NOMO-1 treated with dmso at 0.1 percent for 144 hours (cell line): Measurements from ENCODE around the gene ARHGAP32.
"Not testable (repeated sequence)": the region's sequence is repeated elsewhere in the genome, so short reads cannot be mapped to it uniquely, and the experiment has no call there.

ENCODE experiments used
- DNase-seq: peaks from one replicate; lab custom pipeline; 2025; ENCODE audit not compliant: unreplicated experiment; lab: John Stamatoyannopoulos, UW

Gene ARHGAP32

DNA sequence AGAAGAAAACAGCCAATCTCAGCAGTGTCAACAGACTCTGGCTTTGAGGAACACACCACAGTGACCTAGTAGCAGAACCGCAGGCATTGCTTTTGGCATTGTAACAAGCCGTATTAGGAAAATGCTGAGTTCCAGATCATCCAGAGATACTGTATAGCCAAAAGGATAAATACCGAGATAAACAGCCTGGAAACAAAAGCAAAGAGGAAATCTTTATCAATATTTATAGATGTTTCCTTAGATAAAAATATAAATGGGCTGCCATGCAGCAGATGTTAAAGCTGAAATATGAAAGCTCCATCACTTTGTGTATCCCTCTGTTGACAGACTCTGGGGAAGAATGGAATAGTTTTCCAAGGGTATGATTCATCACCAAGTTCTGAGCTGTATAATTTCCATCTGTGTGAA, 150.5 kb downstream of the ARHGAP32 start:
- DNase-seq: no peak

DNA sequence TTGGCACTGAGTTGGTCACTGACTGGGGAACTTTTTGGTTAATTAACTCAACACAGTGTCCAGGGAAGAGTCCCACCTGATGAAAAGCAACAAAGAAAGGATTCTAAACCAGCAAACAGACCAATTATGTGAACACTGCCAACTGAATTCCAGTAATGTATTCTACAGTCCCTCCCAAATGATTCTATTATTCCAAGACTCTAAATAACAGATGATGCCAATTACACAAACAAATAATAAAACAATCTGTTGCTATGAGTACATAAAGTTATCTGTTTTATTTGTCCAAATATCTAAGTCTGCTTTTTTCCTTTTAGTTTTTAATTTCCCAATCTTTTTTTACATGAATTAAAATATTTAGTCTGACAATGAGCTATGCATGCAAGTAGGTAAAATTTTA, 151.2 kb downstream of the ARHGAP32 start:
- no peak for DNase-seq

DNA sequence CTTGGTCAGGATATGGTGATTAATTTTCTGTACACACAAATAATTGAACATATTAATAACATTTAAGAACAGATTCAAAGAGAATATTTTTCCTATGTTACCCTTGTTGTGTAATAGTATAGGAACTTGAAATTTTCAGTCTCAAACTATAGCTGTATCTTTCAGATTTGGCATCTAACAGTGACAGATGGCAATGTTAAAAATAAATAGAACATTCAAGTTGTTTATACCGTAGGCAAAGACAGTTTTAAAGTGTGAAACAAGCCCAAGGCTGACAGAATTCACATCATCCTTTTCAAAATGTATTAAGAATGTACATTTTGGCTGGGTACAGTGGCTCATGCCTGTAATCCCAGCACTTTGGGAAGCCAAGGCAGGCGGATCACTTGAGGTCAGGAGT, 156.9 kb downstream of the ARHGAP32 start:
- DNase-seq: no peak

DNA sequence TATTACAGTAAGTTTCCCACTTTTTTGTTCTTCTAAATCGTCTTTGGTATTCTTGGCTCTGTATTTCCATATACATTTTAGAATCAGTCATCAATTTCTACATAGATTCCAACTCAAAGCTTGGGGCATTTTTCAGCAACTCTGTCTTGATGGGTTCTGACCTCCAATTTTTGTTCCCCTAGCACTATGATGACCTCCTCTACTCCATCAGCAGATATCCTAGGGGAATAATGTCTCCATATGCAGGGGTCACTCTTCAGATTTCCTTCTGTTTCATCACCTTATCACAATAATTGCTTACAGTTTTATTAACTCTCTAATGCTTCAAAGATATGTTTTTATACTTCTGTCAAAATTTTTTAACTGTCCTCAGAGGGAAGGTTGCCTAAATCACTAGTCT, 158.1 kb downstream of the ARHGAP32 start:
- DNase-seq: no peak

DNA sequence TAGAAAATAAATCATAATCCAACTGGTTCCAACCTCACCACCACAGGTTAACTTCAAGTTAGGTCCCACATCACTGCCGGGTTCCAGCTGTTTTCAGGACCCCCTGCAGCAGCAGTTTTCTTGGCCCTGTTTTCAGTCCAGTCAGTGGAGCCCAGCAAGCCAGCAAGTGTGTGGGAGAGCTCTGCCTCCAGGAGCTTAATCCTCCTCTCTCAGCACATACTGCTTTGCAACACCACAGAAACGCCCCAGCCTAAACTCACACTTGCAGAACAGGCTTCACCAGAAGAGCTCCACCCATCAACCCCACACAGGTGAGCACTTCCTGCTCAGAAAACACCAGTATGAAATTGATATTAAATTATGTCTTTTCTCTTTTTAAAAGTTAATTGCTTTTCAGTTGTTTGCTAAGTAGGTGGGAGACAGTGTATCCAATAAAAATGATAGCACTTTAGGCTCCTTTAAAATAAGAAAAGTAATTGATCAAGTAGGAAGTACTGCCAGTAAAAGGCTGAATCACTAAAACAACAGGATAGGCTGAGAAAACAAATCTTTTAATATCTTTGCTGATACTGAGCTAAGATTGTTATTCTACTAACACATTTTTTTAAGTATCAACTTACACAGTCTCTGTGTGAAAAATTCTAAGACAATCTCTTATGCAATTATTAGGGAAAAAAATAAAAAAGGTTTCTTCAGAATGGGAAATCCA, 168.0 kb downstream of the ARHGAP32 start:
- no peak for DNase-seq

DNA sequence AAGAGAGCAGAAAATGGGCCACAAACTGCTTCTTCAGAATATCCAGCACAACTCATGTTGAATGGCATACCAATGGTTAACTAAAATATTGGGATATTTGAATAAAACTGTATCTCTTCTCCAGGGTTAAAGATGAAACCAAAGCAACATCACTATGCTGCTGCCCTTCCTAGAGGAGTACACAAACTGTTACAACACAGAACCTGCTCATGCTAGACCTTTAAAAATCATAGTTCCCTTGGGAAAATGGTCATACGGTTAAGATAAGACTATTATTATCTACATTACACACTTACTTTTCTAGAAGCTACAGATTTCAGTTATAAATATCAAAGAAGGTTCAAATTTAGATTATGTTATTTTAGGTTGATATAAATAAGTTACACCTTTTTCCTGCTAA, 170.8 kb downstream of the ARHGAP32 start:
- no peak for DNase-seq

DNA sequence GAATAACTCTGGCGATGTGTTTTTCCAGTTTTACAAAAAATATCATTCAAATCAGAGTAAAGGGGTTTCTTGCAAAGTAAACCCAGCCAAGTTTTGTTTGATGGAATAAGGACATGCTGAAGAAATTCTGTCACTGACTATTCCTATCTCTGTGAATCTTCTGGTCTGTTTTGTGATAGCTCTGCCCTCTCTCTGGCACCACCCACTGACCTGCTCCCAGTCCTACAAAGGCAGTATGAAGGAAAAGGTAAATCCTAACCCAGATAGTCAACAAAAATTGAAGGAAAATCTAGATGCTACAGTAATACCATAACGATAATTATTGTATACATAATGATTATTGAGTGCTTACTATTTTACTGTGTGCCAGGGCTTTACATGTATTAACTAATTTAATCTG, 173.1 kb downstream of the ARHGAP32 start:
- DNase-seq: no peak

DNA sequence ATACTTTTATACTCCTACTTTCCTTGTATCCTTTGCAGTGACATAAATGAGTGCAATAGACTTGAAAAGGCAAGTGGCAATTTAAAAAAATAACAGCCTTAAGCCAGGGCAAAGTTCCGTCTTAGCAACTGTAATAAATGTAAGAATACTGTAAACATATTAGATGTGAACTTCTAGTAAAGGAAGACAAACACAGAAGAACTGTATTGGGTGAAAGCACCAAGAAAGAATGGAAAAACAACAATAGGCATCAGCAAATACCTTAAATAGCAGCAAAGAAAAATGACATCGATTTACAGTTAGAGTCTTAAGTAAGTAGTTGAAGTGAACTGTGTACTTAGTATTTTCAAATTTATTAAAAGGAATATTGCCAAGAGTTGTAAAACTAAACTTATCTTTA, 174.0 kb downstream of the ARHGAP32 start:
- DNase-seq: no peak

DNA sequence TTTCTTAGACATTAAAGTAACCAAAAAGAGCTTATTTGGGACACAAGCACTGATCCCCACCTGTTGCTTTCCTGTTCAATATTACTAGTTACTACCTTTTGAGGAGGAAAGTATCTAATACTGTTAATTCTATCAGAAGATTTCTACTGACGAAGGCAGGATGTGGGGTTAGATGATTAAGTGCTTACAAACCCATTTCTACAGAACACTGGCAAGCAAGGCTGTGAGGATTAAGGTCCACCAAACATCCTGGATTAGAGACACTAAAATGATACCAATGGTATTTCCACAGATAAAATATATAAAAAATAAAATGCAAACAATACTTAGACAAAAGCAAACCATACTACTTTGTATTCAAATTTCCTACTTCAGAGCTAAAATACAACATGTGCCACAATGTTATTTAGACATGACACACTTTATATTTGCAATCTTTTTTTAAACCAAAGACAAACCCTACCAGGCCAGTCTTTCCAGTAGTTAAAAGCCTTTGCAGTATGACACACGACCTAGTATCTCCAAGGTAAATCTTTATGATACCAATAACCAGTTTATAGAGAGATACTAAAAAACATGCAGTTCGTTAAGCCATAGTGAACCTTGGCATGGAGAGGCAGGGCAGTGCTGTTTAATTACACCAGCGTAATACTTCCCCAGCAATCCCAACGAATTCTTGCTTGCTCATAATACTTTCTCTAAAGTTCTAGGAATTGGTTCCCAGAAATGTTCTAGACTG, 178.2 kb downstream of the ARHGAP32 start:
- no peak for DNase-seq

DNA sequence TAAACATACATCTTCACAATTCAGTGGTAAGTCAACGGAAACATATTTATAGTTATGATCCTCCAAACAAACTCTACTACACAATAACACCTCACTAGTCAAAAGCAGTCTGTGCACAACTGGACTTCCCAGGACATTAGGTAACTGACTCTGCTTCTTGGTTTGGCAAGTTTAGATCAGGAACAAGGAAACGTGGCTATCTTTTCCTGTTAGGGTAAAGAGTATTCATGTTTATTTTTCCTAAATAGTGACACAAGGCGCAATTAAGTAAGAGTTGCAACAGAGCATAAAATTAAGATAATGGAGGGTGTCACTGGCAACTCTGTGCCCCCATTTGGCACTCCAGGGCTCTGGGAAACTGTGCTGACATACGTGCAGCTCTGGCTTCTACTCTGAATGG, 179.2 kb downstream of the ARHGAP32 start:
- no peak for DNase-seq

DNA sequence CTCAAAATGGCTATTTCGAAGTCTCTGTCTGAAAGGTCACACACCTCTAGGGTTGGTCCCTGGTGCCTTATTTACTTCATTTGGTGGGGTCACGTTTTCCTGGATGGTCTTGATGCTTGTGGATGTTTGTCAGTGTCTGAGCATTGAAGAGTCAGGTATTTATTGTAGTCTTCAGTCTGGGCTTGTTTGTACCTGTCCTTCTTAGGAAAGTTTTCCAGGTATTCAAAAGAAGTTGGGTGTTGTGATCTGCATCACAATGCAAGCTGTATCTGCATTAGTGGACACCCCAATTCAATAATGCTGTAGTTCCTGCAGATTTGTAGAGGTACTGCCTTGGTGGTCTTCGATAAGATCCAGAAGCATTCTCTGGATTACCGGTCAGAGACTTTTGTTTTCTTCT, 186.0 kb downstream of the ARHGAP32 start:
- DNase-seq: no peak

DNA sequence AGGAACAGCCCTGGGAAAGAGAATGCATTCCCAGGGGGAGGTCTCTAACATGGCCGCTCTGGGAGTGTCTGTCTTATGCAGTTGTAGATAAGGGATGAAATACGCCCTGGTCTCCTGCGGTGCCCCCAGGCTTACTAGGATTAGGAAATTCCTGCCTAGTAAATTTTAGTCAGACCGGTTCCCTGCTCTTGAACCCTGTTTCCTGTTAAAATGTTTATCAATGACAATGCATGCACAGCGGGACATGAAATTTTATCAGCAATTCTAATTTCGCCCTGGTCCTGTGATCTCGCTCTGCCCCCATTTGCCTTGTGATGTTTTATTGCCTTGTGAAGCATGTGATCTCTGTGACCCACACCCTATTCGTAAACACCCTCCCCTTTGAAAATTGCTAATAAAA, 193.0 kb downstream of the ARHGAP32 start:
- DNase-seq: not testable (repeated sequence)

DNA sequence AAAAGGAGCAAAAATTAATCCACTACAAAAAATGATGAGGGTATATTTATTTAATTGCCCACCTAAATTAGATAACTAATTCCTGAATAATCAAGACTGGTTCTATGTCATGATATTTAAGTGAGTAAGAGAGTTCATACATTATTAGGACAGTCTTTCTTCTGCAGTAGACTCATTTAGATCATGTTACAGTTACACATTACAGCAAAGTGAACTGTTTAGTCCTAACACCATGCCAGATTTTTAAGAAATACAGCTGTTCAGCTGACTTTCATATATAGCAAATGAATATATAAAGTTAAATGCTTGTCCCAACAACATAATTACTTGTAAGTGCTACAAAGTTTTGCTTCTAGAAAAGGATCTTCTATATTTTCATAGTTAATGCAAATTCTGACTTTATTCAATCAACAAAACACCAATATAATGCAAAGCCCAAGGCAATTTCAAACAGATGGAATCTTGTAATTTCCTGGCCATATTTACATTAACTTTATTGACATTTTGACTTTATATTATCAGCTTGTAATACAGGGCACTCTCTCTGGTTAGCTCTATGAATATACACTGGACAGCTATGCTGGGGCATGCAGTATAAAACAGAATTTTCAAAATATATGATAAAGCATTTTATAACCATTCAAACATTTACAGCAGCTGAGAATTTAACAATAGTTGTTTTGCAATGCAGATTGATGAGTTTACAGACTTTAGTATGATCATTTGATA, 203.7 kb downstream of the ARHGAP32 start:
- DNase-seq: no peak

DNA sequence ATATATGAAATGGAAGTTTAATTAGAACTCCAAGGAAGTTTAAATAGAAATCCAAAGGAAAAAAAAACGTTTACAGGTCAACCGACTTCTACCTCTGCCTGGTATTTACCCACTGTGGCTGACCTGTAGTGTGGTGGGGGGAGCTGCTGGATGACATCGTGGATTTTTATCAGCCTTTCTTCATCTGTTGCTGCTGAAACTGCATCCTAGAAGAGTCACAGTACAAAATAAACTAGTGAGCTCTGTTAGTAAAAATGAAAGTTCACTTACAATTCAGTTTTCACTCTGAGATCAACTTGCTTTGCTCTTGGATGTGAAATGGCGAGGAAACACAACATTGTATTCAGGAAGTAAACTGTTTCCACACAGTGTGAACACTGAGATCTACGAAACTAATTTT, 206.2 kb downstream of the ARHGAP32 start:
- no peak for DNase-seq

DNA sequence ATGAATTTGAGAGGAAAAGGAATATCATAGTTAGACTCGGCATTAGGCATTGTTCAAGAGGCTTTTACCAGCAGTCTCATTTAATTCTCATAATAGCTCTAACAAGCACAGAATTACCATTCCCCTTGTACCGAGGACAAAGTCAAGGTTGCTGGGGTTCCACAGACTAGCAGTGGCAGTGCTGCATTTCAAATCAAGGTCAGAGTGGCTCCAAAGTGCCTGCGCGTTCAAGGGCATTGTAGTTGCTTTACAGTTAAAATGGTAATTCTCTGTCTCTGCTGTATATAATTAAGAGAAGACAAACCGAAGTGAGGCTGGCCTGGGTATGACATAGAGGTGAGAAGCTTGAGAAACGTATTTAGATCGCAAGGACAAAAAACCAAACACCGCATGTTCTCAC, 209.1 kb downstream of the ARHGAP32 start:
- DNase-seq: no peak

DNA sequence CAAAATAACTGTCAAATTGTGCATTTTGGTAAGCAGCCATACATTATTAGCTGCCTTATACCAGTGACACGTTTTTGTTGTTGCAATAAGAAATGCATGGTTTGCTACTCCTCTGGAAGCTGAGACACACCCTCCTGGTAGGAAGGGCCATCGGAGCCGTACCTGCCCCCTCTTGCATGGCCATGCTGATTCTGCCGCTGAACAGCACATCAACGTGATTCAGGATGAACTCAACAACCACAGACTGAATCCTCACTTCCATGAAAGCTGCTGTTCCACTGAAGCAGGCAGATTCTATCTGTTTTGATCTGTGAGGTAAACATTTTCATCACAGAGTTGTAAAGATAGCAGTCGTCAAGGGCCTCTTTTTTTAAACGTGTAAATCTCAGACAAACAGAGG, 210.9 kb downstream of the ARHGAP32 start:
- no peak for DNase-seq

DNA sequence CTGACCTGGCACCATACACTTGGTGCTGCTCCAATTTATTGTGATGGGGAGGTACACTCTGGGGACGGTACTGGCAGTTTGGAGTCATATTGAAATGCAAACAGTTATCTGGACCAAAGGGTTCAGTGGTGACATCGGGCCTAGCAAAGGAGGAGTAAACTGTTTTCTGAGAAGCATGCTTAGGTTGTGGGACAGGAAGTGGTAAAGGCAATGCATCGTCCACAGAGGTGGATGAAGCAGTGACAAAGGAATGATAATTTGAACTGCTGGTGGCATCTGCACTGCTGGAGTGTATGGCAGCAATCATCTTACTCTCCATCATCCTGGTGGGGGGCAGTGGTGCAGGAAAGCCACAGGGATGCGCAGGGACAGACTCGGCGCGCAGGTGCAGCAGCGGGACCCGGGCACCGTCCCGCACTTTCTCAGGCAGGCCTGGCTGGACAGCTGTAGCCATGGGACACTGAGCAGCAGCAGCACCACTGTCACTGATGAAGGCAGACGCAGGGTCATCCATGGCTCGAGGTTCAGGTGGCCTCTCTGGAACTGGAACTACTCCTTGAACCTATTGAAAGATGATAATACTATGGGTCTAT, 221.4 kb downstream of the ARHGAP32 start:
- no peak for DNase-seq

DNA sequence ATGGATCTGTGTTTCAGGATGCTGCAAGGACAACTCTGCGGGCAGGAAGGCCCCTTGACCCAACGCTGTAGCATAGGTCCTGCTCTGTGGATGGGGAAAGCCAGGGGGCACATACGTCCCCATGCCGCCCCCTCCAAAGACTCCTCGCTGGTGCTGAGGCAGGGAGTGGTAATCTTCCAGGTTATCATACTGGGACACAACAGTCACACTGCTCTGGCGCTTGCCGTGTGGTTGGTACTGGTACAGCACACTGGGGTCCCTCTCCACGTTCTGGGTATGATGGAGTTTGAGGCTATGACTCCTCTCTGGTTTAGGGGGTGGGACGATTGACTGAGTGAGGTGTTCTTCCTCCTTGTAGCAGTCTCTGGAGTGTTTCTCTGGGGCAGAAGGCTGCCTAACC, 223.2 kb downstream of the ARHGAP32 start:
- no peak for DNase-seq

DNA sequence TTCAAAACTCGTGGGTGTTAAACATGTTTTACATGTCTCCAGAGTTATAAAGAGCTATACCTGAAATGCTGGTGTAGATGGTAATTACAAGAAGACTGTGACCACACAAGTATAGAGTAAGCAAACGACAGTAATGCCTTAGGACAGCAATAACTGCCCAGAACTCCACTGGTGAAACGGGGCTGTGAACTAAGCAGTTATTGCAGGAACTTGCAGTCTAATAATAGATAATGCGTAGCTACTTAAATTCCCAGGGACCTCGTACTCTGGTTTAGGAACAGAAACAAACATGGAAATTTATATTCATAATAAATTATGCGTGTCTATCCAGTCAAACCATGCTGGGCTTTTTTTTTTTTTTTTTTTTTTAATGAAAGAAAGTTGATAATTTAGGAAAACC, 224.5 kb downstream of the ARHGAP32 start:
- DNase-seq: no peak

DNA sequence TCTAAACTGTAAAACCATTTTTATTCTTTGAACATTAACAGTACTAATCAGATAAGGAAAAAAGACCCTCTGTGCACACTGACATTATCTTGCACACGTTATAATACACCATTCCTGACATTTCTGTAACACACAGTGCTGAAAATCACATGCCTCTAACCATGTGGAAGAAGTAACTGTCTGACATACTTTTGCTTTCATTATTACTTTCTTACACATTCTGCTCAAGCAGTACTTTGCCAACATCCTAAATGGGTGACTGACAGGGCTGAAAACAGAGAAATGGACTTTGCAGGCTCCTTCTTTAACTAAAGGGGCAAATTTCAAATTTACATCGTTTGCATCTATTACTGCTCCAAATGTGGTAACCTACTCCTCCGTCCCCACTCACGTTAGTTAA, 226.6 kb downstream of the ARHGAP32 start:
- no peak for DNase-seq

DNA sequence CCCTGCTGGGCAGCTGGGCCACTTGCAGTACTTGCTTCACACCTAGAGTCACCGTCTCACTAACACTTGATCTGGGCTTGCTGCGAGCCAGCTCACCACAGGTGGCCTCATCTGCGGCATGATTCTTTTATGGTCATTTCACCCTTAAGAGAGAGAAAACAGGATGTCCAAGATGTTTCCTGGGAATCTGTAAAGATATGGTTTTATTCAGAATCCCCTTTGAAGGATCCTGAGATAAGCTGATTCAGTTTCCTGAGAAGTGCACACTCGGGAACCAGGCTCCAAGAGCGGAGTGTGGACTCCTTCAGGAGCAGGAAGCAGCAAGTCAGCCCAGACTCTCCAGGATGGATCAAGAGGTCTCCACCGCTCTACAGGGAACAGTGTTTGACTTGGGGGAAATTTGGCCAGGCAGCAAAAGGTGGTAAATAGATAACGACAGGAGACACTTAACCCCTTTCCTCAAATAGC, 227.6 kb downstream of the ARHGAP32 start:
- no peak for DNase-seq
